Ishikawa (cell line): ENCODE results near the gene RASSF4.

Experiments
- CREB1 ChIP-seq: IDR thresholded peaks from 2 replicates; pipeline ENCODE4 v1.6.1; 2012; ENCODE audit warnings: low read depth
- EP300 ChIP-seq: IDR thresholded peaks from 2 replicates; pipeline ENCODE4 v1.6.1; 2012; ENCODE audit warnings: borderline replicate concordance
- FOXM1 ChIP-seq: IDR thresholded peaks from 2 replicates; pipeline ENCODE4 v1.6.1; 2012; ENCODE audit warnings: low read depth, borderline replicate concordance
- RAD21 ChIP-seq: IDR thresholded peaks from 2 replicates; pipeline ENCODE4 v1.6.1; 2012; ENCODE audit warnings: low read depth
- REST ChIP-seq: IDR thresholded peaks from 2 replicates; pipeline ENCODE4 v1.6.1; 2012; ENCODE audit warnings: low read depth, mild to moderate bottlenecking
- TEAD4 ChIP-seq: IDR thresholded peaks from 2 replicates; pipeline ENCODE4 v1.6.1; 2012
- USF1 ChIP-seq: IDR thresholded peaks from 2 replicates; pipeline ENCODE4 v1.6.1; 2012
- YY1 ChIP-seq: IDR thresholded peaks from 2 replicates; pipeline ENCODE4 v1.6.1; 2012; ENCODE audit warnings: low read depth

- TF ChIP-seq RAD21 (no peak), EP300 (no peak), USF1 (no peak), CREB1 (no peak), FOXM1 (no peak), TEAD4 (no peak), YY1 (no peak), REST (no peak)
Measured at GRCh38 chr10:44968500-44969400, 9.1 kb downstream of the RASSF4 start.
